Muscle of leg (tissue), 11 donors: ENCODE data around the gene ERAP2. TPM values are rescaled to one million over a fixed set of nuclear protein-coding genes. Genes with fewer than 3 reads are reported as not detected.
"Not testable (repeated sequence)": the region's sequence is repeated elsewhere in the genome, so short reads cannot be mapped to it uniquely, and the experiment has no call there.

Source experiments
- DNase-seq: peaks from one replicate; pipeline ENCODE4 v3.0.0; 2013
- H3K27ac ChIP-seq: one replicate; pipeline ENCODE4 v1.5.1; 2013; ENCODE audit warnings: mild to moderate bottlenecking, low read length, control low read depth
- H3K27me3 ChIP-seq: one replicate; pipeline ENCODE4 v1.6.1; 2013; ENCODE audit warnings: low read length; ENCODE audit not compliant: control insufficient read depth, insufficient read depth
- H3K36me3 ChIP-seq: one replicate; pipeline ENCODE4 v1.6.1; 2013; ENCODE audit warnings: low read length; ENCODE audit not compliant: control insufficient read depth, insufficient read depth
- H3K4me1 ChIP-seq: one replicate; pipeline ENCODE4 v1.6.1; 2013; ENCODE audit warnings: low read length; ENCODE audit not compliant: control insufficient read depth, insufficient read depth
- H3K4me3 ChIP-seq: one replicate; pipeline ENCODE4 v1.5.1; 2013; ENCODE audit warnings: low read length, control low read depth
- H3K9me3 ChIP-seq: replicated peaks from 2 replicates; pipeline ENCODE4 v1.6.1; 2013; ENCODE audit warnings: low read depth, low read length; ENCODE audit not compliant: control insufficient read depth
- WGBS: methylation state at CpG from one replicate; pipeline ENCODE4 v1.1.5; 2013; ENCODE audit warnings: missing lambda C conversion rate; ENCODE audit not compliant: insufficient coverage; 5-methylcytosine and 5-hydroxymethylcytosine counted together
- polyA plus RNA-seq, 8 donors: library from polyadenylated mRNA; unstranded; fragments of 120-200 nt; gene quantifications; one replicate each; pipeline versions ENCODE4 v1.2.1 to v1.2.3, GENCODE V29; 2013; ENCODE audit warnings: inconsistent platforms in 1 of 8, low replicate concordance in 1 of 8; ENCODE audit not compliant: insufficient read length in 8 of 8, insufficient read depth in 1 of 8
- total RNA-seq: library from RNA; stranded (reverse); fragments of 120-200 nt; gene quantifications from one replicate; pipeline ENCODE4 v1.2.4, GENCODE V29; 2013

ERAP2 gene
- total and polyA plus RNA-seq, 9 donors = 1.2 to 15.4 (median 8.2) TPM

DNA sequence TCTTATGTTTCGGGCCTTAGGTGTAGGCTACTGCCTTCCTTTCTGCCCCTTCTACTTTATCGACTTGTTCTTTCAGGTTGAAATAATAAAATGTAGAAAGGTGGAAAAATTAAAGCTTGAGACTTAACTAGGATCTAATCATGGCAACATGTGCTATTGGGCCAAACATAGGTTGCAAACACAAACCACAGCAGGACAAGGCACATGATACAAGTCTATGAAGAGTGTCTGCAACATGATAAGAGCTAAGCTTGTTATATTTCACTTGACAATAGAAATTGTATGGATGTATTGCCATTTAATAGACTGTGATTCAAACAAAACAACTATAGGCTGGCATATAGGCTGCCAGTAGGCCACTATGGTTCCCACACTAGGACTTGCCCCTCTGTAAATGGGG, 1.7 kb upstream of the ERAP2 start:
- no peak for DNase-seq
- Histone ChIP-seq H3K36me3 (no peaks in the 10 kb centered on the region), H3K27ac (no peak overlapping the region), H3K27me3 (no peaks in the 10 kb centered on the region), H3K4me1 (peaks cover 3% of the 10 kb centered on the region), H3K9me3 (no peaks in the 10 kb centered on the region), H3K4me3 (no peak overlapping the region)
- WGBS = no CpG with 5 or more reads among the region's 2 CpGs

- Histone ChIP-seq H3K4me3 (peak overlapping the region; percentile 51), H3K27ac (peak overlapping the region; percentile 49), H3K36me3 (no peaks in the 10 kb centered on the region), H3K27me3 (no peaks in the 10 kb centered on the region), H3K4me1 (peaks cover 3% of the 10 kb centered on the region), H3K9me3 (no peaks in the 10 kb centered on the region)
- no peak for DNase-seq
- WGBS = 50% methylated on average over 1 of the region's 4 CpGs
These were observed 459 bp upstream of the ERAP2 start for GRCh38 chr5:96875791-96876291.

GRCh38 chr5:96876977-96877469, 723 bp downstream of the ERAP2 start:
- H3K27ac ChIP-seq = peak overlapping the region; percentile 74
- H3K27me3 ChIP-seq, H3K4me1 ChIP-seq, H3K9me3 ChIP-seq, H3K36me3 ChIP-seq, DNase-seq: not testable (repeated sequence)
- 100% methylated on average over 1 of the region's 12 CpGs for WGBS
- peak overlapping the region; percentile 51 for H3K4me3 ChIP-seq

DNA sequence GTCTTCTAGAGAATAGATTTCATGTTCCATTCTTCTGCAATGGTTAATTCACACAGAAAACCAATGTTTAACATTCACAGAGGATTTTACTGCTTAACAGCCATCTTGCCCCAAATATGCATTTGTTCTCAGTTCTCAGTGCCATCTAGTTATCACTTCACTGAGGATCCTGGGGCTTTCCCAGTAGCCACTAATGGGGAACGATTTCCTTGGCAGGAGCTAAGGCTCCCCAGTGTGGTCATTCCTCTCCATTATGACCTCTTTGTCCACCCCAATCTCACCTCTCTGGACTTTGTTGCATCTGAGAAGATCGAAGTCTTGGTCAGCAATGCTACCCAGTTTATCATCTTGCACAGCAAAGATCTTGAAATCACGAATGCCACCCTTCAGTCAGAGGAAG, 3.4 kb downstream of the ERAP2 start:
- WGBS = 81% methylated on average over 3 of the region's 3 CpGs
- H3K4me3 ChIP-seq = no peak overlapping the region
- peaks cover 2% of the 10 kb centered on the region for H3K36me3 ChIP-seq
- H3K27me3 ChIP-seq = no peaks in the 10 kb centered on the region
- H3K27ac ChIP-seq = no peak overlapping the region
- DNase-seq = no peak
- peaks cover 3% of the 10 kb centered on the region for H3K4me1 ChIP-seq
- no peaks in the 10 kb centered on the region for H3K9me3 ChIP-seq

DNA sequence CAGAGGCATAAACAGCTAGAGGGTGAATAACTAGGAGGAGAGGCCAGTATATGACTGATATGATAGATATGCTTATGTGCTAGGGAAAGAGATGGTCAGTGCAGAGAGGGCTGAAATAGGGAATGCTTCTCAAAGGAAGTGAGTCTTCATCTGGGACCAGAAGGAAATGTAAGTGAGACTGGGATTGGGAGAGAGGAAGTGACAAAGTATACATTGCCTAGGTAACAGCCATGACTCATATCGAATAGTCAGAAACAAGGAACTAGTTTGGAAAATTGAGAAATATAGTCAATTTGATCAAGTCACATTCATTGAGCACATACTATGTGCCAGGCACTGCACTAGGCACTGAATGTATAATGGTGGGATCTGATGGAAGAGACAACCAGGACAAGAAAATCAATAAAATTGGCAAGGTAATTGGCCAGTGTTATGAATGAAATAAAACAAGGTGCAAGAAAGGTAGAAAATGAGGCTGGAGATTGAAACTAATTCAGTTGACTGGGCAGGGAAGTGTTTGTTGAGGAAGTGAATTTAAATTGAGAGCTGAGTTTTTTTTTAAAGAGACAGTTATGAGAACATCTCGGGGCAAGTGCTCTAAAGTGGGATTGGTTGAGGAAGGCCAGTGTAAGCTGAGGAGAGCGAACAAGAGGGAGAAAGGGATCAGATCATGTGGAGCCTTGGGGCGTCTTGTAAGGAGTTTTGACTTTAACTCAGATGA, 4.3 kb downstream of the ERAP2 start:
- Histone ChIP-seq H3K4me1 (peaks cover 3% of the 10 kb centered on the region), H3K27me3 (no peaks in the 10 kb centered on the region), H3K27ac (no peak overlapping the region), H3K4me3 (no peak overlapping the region), H3K9me3 (no peaks in the 10 kb centered on the region), H3K36me3 (peaks cover 2% of the 10 kb centered on the region)
- WGBS = 92% methylated on average over 3 of the region's 4 CpGs
- no peak for DNase-seq

GRCh38 chr5:96881511-96882115, 5.3 kb downstream of the ERAP2 start:
- Histone ChIP-seq H3K9me3 (no peaks in the 10 kb centered on the region), H3K36me3 (peaks cover 2% of the 10 kb centered on the region), H3K4me3 (no peak overlapping the region), H3K27me3 (no peaks in the 10 kb centered on the region), H3K27ac (no peak overlapping the region), H3K4me1 (no peaks in the 10 kb centered on the region)
- no peak for DNase-seq
- no CpG with 5 or more reads among the region's 2 CpGs for WGBS

- DNase-seq = no peak
- H3K27me3 ChIP-seq = no peaks in the 10 kb centered on the region
- no peaks in the 10 kb centered on the region for H3K9me3 ChIP-seq
- no peak overlapping the region for H3K4me3 ChIP-seq
- WGBS = no CpG with 5 or more reads among the region's 3 CpGs
- H3K27ac ChIP-seq = no peak overlapping the region
- H3K36me3 ChIP-seq = peaks cover 2% of the 10 kb centered on the region
- no peaks in the 10 kb centered on the region for H3K4me1 ChIP-seq
These were observed 7.6 kb downstream of the ERAP2 start for GRCh38 chr5:96883871-96884270.

DNA sequence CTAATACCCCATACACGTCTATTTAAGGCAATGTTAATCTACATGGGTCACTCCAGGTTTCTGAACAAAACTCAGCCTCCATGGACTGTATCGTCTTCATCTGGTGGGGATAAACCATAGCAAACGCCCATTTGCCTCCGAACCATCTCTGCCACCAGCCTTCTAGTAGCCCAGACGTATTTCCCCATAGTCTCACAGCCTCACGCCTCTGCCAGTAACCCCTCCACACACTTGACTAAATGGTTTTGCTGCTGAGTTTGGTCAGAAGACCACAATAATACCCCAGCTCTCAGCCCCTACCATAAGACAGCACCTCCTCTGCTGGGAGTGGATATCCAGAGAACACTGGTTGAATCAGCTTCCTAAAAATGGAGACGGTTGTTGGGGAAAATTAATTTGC, 8.7 kb downstream of the ERAP2 start:
- H3K4me1 ChIP-seq = no peaks in the 10 kb centered on the region
- no peaks in the 10 kb centered on the region for H3K9me3 ChIP-seq
- no peak overlapping the region for H3K27ac ChIP-seq
- H3K36me3 ChIP-seq = peaks cover 2% of the 10 kb centered on the region
- 85% methylated on average over 4 of the region's 7 CpGs for WGBS
- H3K4me3 ChIP-seq = no peak overlapping the region
- H3K27me3 ChIP-seq = no peaks in the 10 kb centered on the region
- DNase-seq = no peak

- H3K27ac ChIP-seq = no peak overlapping the region
- 72% methylated on average over 4 of the region's 5 CpGs for WGBS
- peaks cover 2% of the 10 kb centered on the region for H3K36me3 ChIP-seq
- H3K4me3 ChIP-seq = no peak overlapping the region
- DNase-seq = peak; percentile 23
- no peaks in the 10 kb centered on the region for H3K27me3 ChIP-seq
- no peaks in the 10 kb centered on the region for H3K4me1 ChIP-seq
- H3K9me3 ChIP-seq = no peaks in the 10 kb centered on the region
These were observed 9.4 kb downstream of the ERAP2 start for GRCh38 chr5:96885518-96886338.

GRCh38 chr5:96893342-96893741, 17.0 kb downstream of the ERAP2 start:
- DNase-seq = no peak

More at GRCh38 chr5:96893342-96893741, 17.0 kb downstream of the ERAP2 start:
- Histone ChIP-seq H3K36me3 (peaks cover 3% of the 10 kb centered on the region), H3K4me3 (no peak overlapping the region), H3K9me3 (no peaks in the 10 kb centered on the region), H3K27ac (no peak overlapping the region), H3K4me1 (no peaks in the 10 kb centered on the region), H3K27me3 (no peaks in the 10 kb centered on the region)
- WGBS = 0% methylated on average over 1 of the region's 4 CpGs
